Kasumi-1 (cell line): ENCODE results near the gene PRPF6.

Experiments used
- DNase-seq, 2 experiments: peaks; one replicate each; lab custom pipeline; 2025; lab: John Stamatoyannopoulos, UW

Gene PRPF6

DNA sequence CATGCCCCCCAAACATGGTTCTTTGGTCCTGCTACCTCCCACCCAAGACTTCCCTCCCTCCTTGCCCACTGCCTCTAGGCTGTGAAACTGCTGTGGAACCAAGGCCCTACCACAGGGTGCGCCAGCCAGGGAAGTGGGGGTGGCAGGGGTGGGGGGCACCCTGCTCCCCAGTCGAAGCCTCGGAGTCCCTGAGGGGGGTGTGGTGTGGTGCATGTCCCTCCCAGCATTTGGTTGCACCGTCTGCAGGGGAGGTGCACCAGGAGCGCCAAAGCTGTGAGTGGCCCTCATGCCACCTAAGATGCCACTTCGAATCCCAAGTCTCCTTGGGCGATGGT is 96.6 kb downstream of the PRPF6 start:
- DNase-seq = no peak

DNA sequence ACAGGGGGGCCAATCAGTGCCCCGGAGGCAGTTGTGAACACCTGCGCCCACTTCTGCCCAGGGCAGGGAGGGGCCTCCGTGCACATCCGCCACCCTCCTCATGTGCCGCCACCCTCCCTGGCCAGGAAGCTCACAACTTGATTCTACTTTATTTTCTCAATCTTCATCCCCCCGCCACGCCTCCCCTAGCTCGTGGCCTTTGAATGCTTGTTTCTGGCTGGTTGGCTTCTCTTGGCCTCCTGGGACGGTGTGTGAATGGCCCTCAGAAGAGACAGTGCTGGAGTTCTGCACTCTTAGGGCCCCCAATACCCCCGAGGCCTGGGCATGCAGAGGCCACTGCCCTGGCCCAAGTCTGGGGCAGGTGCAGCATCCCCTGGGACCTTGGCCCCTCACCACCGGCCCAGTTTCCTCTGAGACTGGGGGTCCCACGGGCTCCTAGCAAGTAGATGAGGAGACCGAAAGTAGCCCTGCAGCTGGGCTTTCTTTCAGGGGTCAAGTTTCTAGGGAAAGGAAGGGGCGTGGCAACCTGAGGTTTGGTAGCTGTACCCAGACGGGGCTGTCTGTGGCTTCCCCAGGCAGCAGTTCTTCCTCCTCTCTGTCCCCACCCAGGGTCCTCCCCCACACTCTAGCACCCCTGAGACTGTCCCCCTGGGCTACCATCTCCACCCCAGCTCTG is 97.1 kb downstream of the PRPF6 start:
- peak; percentile 72 to 87 for DNase-seq

DNA sequence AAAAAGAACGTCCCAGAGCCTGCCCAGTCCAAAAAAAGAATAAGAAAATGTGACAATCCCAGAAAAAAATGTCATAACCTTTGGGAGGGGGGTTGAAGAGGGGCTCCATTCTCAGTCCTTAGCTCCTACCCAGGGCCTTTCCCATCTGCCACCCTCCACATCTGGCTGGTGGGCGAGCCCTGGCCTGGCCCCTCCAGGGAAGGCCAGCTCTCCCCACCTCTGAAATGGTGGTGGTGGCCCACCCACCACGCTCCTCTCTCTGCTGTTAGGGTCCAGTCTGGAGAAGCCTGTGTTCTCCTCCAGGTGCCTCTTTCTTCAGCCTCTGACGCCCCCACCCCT is 98.0 kb downstream of the PRPF6 start:
- peak in 1 of 2 experiments; percentile 25 for DNase-seq

DNA sequence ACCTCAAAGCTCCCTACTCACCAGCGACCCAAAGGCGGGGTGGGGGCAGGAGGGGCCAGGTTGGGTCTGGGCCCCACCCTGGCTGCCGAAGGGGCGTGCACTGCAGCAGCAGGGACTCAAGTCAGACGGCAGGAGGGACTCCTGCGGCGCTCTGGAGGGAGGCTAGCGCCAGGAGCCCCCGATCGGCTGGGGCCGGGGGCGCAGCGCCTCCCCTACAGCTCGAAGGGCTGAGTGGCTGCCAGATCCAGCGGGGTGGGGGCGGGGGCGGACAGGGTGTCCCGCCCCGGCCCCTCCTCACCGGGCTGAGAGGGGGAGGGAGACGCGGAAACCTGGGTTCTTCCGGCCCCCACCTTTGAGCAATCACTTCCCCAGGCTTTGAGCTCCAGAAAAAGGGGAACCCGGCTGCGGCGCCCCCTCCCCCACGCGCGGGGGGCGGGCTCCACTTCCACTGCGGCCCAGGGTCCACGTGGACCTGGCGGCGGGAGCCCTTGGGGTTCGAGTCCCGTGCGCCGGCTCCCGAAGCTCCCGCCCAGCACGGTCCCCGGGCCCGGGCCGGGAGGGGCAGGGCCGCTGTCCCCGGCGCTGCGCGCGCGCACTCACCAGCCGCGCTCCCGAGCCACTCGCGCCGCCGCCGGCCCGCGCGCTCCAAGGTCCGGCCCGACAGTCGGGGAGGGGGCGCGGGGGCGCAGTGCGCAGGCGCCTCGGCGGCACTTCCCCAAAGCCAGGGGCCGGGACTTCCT is 98.5 kb downstream of the PRPF6 start, which contains the start of gene RGS19:
Gene RGS19 (minus strand): TSS at position 246 of the 740 bp plus-strand sequence. CDS start 2,632 bp downstream, outside the sequence.
- DNase-seq = peak; percentile 91 to 94

DNA sequence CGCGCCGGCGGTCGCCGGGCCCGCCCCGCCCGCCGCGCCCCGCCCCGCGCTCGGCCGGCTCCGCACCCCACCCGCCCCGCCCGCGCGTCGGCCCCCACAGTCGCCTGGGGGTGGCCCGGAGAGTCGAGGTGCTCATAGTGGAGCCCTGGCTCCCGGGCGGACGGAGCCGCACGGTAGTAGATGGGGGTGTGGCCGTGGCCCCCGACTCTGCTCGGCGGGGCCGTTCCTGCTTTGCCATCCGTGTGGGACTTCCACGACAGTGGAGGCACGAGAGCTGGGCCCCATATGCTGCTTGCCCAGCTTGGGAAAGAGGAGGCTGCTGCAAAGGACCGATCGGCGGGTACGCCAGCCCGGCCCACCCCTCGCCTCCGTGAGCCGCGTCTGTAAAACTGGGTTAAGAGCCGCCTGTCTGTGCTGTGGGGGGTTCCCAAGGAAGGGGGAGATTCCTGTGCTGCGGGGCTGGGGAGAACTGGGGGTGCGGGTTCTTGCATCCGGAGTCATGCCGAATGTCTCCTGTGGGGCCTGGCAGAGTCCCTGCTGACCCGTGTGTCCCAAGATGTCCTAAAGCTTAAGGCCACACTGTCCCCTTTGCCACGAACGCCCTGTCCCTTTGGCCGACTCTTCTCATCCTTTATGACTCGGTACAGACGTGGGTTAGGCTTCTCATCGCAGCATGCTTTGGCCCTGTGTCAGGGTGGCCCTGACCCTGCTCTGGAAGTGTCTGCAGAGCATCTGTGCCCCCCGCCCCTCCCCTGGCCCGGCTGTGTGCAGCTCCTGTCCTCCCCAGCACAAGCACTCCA is 99.3 kb downstream of the PRPF6 start, which contains the start of gene OPRL1:
Gene OPRL1 (plus strand): TSS at position 70 of the 800 bp plus-strand sequence. CDS start 12,639 bp downstream, outside the sequence.
- peak in 1 of 2 experiments; percentile 47 for DNase-seq

DNA sequence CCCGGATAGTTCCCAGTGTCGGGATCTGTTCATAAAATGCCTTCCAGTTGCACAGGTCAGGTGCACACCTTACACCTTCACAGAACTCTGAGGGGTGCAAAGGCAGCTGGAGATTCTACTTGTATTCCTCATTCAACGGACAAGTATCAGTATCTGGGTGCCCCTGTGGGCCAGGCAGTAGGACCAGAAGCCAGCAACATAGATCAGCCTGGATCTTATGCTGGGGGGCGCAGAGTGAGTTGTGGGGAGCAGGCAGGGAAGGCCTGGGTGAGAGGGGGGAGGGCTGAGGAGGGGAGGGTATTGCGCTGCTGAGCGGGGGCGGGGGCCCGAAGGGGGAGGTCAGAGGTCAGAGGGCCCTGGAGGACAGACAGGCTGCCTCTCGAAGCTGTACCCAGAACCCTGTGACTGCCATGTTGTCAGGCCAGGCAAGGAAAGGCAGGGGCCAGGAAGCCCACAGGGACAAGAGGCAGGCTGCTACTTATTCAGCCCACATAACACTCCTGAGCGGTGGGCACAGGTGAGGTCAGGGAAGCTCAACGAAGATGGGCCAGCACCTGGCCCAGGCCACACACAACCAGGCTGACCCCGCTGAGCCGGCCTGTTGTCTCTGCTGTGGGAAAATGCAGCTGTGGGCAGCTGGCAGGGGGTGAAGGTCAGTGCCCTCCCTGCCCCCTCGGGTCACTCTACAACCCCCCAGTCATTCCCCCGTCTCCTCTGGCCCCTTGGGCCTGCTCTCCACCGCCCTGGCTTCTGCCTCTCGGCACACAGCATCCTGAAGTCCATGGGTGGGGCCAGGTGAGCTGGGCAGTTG is 100.1 kb downstream of the PRPF6 start:
- no peak for DNase-seq

DNA sequence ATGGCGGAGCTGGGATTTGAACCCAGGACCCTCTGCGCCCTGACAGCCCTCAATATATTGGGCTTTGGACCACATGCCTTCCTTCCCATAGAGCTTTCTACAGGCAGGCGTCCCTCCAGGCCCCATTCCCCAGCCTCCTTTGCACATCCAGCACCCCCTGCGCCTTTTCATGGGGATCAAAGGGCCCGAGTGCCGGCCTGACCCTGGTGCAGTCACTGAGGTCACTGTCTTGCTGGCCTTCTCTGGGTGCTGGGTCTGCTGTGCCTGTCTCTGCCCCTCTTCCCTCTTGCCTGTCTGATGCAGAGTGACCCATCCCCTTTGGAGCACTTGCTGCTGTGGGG is 100.7 kb downstream of the PRPF6 start:
- no peak for DNase-seq

DNA sequence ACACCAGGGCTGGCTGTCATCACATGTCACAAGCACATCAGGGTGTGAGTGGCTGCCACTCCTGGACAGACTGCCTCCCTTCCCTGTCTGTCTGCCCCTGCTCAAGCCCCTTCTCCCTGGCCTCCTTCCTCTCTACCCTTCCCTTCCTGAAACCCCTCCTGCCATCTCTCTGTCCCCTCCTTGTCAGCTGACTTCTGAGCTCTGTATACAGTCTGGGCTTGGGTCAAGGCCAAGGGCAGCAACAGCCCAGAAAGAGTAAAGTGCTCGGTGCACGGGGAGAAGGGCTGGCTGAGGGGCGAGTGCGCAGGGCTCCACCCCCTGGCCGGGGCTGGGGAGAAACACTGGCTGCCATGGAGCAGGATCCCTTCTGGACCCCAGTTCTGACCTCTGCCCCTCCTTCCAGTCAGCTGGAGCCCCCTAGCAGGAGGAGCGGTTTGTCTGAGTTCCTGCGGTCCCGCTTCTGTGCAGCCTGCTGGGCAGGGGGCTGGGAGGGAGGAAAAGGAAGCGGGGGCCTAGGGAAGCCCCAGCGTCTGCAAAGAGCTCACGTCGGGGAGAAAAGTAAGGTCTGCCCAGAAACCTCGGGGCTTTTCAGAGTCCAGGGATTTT is 101.3 kb downstream of the PRPF6 start:
- peak; percentile 69 to 82 for DNase-seq
